ENCODE measurements around the gene EGFL7.

- no peak for TF ChIP-seq CTCF (IDR thresholded peaks at IDR 0.05; ENCODE audit: low read depth, low read length, missing input control)
- TF ChIP-seq FOXA1 (IDR thresholded peaks at IDR 0.05), result no peak
- no peak for TF ChIP-seq RAD21 (IDR thresholded peaks at IDR 0.05)
- no peak for TF ChIP-seq ZBTB33 (IDR thresholded peaks at IDR 0.05)
- no peak for TF ChIP-seq ATF3 (IDR thresholded peaks at IDR 0.05)
- peak in 1 of 2 donors; percentile 9 for TF ChIP-seq RXRA (IDR thresholded peaks at IDR 0.05)
- TF ChIP-seq EGR1 (IDR thresholded peaks at IDR 0.05; ENCODE audit: low read depth in 2 of 2), result no peak
- TF ChIP-seq SP1 (IDR thresholded peaks at IDR 0.05), result peak; percentile 38
Measured at GRCh38 chr9:136645903-136646754, 16.6 kb upstream of the EGFL7 start.
